Measurements from ENCODE around the gene NOL6. TPM values are rescaled to one million over a fixed set of nuclear protein-coding genes. Genes with fewer than 3 reads are reported as not detected.

NOL6 gene
- total RNA-seq, 1 experiment from 2014 or later: 36.4 TPM

DNA sequence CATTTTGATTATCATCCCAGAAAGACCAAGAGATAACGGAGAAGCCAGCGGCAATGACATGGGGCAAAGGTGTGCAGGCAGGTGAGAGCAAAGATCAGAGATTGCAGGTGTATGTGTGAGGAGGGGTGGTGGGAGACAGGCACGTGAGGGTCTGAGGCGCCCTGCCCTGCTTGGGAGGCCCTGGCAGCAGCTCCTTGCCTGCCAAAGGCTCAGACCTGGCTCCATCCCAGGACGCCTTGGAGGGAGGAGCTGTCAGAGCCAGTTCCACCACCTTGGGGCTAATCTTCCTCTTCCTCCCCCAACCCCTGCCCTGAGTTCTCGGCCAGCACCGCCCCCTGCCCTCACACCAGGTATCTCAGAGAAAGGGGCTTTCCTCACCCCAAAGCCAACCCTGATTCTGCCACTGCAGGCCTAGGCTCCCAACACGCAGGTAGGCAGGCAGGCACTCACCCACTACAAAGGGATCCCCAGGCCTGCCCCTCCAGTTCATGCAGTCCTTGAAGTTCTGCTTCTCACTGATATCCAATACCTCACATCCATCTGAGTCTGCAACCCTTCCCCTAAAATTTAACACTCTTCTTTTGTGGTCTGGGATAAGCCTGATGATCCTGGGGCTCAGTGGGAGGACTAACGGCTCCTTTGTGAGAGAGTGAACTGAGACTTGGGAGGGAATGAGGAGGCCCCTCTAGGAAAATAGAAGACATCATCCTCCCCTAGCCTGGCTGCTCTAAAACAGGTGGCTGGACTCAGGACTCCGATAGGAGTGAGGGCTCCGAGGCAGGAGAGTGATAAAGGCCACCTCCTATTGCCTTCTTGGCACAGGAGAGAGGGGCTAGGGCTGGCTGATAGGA is 28.1 kb downstream of the NOL6 start:
- ChIA-PET RAD21 (ENCODE audit: low non-redundant PET in 1 of 2, low total read pairs in 2 of 2, uncharacterized antibody in 2 of 2, unreplicated experiment in 2 of 2) (no interaction called here), POLR2A (no interaction called here), CTCF (no interaction called here)
- H3K4me2 ChIP-seq (ENCODE audit: low read length): no peak overlapping the region
- no peak for TF ChIP-seq SP1 (IDR thresholded peaks at IDR 0.05; ENCODE audit: low read depth)
- TF ChIP-seq POLR2A (IDR thresholded peaks at IDR 0.05; ENCODE audit: borderline replicate concordance, extremely low read depth, insufficient read depth, insufficient read length): no peak
- no peak for TF ChIP-seq EZH2phosphoT487 (IDR thresholded peaks at IDR 0.05; ENCODE audit: borderline replicate concordance)
- no peak for TF ChIP-seq EGR1 (IDR thresholded peaks at IDR 0.05; ENCODE audit: low read depth)
- TF ChIP-seq TCF7L2 (IDR thresholded peaks at IDR 0.05; ENCODE audit: borderline replicate concordance, extremely low read depth, insufficient read depth, insufficient read length): no peak
- TF ChIP-seq MAX (IDR thresholded peaks at IDR 0.05): no peak
- TF ChIP-seq CTCF (IDR thresholded peaks at IDR 0.05 in 2 of 3, conservative IDR thresholded peaks at IDR 0.05 in 1 of 3; ENCODE audit: borderline replicate concordance in 1 of 3, insufficient read depth in 1 of 3, low read depth in 2 of 3, low read length in 2 of 3): no peak
- no peak for TF ChIP-seq REST (IDR thresholded peaks at IDR 0.05; ENCODE audit: low read depth)
- TF ChIP-seq POLR2AphosphoS5 (IDR thresholded peaks at IDR 0.05; ENCODE audit: low read depth, low read length): no peak
- no peak overlapping the region for H3K4me3 ChIP-seq (replicated peaks in 1 of 2; ENCODE audit: low read depth in 1 of 2, low read length in 2 of 2)
- no peaks in the 10 kb centered on the region for H3K79me2 ChIP-seq (ENCODE audit: insufficient read depth, low read length)
- no peaks in the 10 kb centered on the region for H4K20me1 ChIP-seq (ENCODE audit: insufficient read depth)
- BruUV-seq (replicated peaks): no TSS peak
- no peaks in the 10 kb centered on the region for H3K9me3 ChIP-seq (ENCODE audit: control insufficient read depth in 1 of 2, insufficient read depth in 1 of 2, low read depth in 1 of 2, low read length in 2 of 2)
- H2AFZ ChIP-seq (ENCODE audit: low read depth, low read length, poor library complexity, severe bottlenecking): no peak overlapping the region
- H3K27ac ChIP-seq (ENCODE audit: low read depth, low read length): no peak overlapping the region
- H3K9me2 ChIP-seq (ENCODE audit: insufficient read depth): no peaks in the 10 kb centered on the region
- intact Hi-C loops (cut with micrococcal nuclease): no loop called here
- no peak overlapping the region for H3K9ac ChIP-seq (ENCODE audit: low read length)
- H3K4me1 ChIP-seq (ENCODE audit: control insufficient read depth in 1 of 2, insufficient read depth in 2 of 2, low read length in 2 of 2): peaks cover 44 to 52% of the 10 kb centered on the region in 2 experiments
- no peak for ATAC-seq
- H3K27me3 ChIP-seq (ENCODE audit: insufficient read depth, low read length): no peaks in the 10 kb centered on the region
- no peak for DNase-seq (ENCODE audit: low read depth, low spot score)
- no peaks in the 10 kb centered on the region for H3K36me3 ChIP-seq (ENCODE audit: control insufficient read depth in 1 of 2, insufficient read depth in 2 of 2, low read length in 2 of 2)

All from HCT116 (cell line).